ENCODE measurements around the gene CCDC15. TPM values are rescaled to one million over a fixed set of nuclear protein-coding genes. Genes with fewer than 3 reads are reported as not detected.
"Not testable (repeated sequence)": the region's sequence is repeated elsewhere in the genome, so short reads cannot be mapped to it uniquely, and the experiment has no call there.

CCDC15 gene
- total RNA-seq, 1 donor from 2014 or later, result 3.3 TPM

GRCh38 chr11:125088576-125089455 lies 134.8 kb downstream of the CCDC15 start:
- H3K4me3 ChIP-seq (ENCODE audit: low read depth, low read length), result no peak overlapping the region
- no peak for DNase-seq (ENCODE audit: low read depth)
- TF ChIP-seq, protein P1, sequence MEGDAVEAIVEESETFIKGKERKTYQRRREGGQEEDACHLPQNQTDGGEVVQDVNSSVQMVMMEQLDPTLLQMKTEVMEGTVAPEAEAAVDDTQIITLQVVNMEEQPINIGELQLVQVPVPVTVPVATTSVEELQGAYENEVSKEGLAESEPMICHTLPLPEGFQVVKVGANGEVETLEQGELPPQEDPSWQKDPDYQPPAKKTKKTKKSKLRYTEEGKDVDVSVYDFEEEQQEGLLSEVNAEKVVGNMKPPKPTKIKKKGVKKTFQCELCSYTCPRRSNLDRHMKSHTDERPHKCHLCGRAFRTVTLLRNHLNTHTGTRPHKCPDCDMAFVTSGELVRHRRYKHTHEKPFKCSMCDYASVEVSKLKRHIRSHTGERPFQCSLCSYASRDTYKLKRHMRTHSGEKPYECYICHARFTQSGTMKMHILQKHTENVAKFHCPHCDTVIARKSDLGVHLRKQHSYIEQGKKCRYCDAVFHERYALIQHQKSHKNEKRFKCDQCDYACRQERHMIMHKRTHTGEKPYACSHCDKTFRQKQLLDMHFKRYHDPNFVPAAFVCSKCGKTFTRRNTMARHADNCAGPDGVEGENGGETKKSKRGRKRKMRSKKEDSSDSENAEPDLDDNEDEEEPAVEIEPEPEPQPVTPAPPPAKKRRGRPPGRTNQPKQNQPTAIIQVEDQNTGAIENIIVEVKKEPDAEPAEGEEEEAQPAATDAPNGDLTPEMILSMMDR (conservative IDR thresholded peaks at IDR 0.05; ENCODE audit: low read depth, low read length), result no peak

DNA sequence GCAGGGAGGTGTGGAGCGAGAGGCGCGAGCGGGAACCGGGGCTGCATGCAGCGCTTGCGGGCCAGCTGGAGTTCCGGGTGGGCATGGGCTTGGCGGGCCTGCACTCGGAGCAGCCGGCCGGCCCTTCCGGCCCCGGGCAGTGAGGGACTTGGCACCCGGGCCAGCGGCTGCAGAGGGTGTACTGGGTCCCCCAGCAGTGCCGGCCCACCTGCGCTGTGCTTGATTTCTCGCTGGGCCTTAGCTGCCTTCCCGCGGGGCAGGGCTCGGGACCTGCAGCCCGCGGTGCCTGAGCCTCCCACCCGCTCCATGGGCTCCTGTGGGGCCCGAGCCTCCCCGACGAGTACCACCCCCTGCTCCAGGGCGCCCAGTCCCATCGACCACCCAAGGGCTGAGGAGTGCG lies 135.5 kb downstream of the CCDC15 start:
- not testable (repeated sequence) for DNase-seq (ENCODE audit: low read depth); H3K4me3 ChIP-seq (ENCODE audit: low read depth, low read length)

DNA sequence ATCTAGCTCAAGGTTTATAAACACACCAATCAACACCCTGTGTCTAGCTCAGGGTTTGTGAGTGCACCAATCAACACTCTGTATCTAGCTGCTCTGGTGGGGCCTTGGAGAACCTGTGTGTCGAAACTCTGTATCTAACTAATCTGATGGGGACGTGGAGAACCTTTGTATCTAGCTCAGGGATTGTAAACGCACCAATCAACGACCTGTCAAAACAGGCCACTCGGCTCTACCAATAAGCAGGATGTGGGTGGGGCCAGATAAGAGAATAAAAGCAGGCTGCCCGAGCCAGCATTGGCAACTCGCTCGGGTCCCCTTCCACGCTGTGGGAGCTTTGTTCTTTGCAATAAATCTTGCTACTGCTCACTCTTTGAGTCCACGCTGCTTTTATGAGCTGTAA lies 136.1 kb downstream of the CCDC15 start:
- not testable (repeated sequence) for H3K4me3 ChIP-seq (ENCODE audit: low read depth, low read length); DNase-seq (ENCODE audit: low read depth)

GRCh38 chr11:125090816-125091215 lies 136.8 kb downstream of the CCDC15 start:
- no peak for DNase-seq (ENCODE audit: low read depth)
- TF ChIP-seq, protein P1 (conservative IDR thresholded peaks at IDR 0.05; ENCODE audit: low read depth, low read length), result no peak
- no peak overlapping the region for H3K4me3 ChIP-seq (ENCODE audit: low read depth, low read length)

Other genes with a start within 250 kb of the CCDC15 start
- 2.7 and 5.8 TPM in 2 replicates for gene NRGN, start 214.3 kb upstream of the CCDC15 start, total RNA-seq
- gene VSIG2, start 201.9 kb upstream of the CCDC15 start, total RNA-seq, result 0.29 and 0.40 TPM in 2 replicates
- gene ESAM, start 191.9 kb upstream of the CCDC15 start, total RNA-seq, result 1.8 and 9.9 TPM in 2 replicates
- 7.2 and 8.5 TPM in 2 replicates for gene MSANTD2, start 153.8 kb upstream of the CCDC15 start, total RNA-seq
- 18.9 and 30.6 TPM in 2 replicates for gene ROBO3, start 88.8 kb upstream of the CCDC15 start, total RNA-seq
- gene ROBO4, start 56.3 kb upstream of the CCDC15 start, total RNA-seq, result 1.4 and 1.9 TPM in 2 replicates
- not detected in 2 replicates for gene HEPN1, start 35.0 kb upstream of the CCDC15 start, total RNA-seq
- gene HEPACAM, start 18.2 kb upstream of the CCDC15 start, total RNA-seq, result under 0.01 TPM in 1 of 2 replicates, not detected in the other
- 2.0 and 2.7 TPM in 2 replicates for gene SLC37A2, start 109.1 kb downstream of the CCDC15 start, total RNA-seq
- gene TMEM218, start 157.4 kb downstream of the CCDC15 start, total RNA-seq, result 8.2 and 19.7 TPM in 2 replicates
- 0.14 TPM in 1 of 2 replicates, not detected in the other for gene PKNOX2, start 210.5 kb downstream of the CCDC15 start, total RNA-seq

Measured in epithelial cell of proximal tubule (primary cell).